Measurements from ENCODE around the gene CLEC16A.
"Not testable (repeated sequence)": the region's sequence is repeated elsewhere in the genome, so short reads cannot be mapped to it uniquely, and the experiment has no call there.

Gene CLEC16A

GRCh38 chr16:10938321-10938720 lies 6.0 kb upstream of the CLEC16A start:
- in situ Hi-C loops (cut with HindIII; ENCODE audit: low pct_unique_long_range_greater_than_20kb, low sequenced_read_pairs), result no loop called here

DNA sequence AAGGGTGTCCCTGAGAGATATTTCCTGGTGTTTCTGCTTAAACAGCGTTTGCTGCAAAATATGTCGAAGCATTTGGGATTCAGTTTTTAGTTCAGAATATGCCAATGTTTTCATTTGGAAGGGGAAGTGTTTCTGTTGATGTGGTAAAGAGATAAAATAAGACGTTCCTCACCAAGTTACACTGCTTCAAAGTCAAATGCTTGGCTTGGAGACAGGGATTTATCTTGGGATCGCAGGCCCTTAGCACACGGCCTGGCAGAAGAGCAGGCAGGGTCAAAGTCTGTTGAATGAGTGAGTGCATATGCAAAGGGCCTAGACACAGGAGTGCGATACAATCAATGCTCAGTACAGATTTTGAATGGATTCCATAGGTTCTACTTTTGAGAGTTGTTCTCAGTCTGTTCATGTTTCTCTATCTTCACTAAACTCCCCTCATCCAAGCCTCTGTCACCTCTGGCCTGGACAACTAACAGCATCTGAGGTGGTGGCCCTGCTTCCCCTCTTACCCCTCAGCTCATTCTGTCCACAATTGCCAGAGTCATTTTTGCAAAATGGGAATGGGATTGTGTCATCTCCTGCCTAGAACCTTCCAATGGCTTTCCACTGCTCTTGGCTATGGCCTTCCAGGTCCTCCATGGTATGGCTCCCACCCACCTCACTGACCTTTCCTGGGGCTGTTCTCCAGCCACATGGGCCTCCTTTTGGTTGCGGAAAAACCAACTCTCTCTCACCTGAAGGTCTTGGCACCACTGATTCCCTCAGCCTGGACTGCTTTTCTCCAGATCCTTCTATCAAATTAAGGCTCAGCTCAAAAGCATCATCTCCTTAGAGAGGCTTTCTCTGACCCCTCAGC lies 5.3 kb upstream of the CLEC16A start:
- in situ Hi-C loops (cut with HindIII; ENCODE audit: low pct_unique_long_range_greater_than_20kb, low sequenced_read_pairs), result no loop called here
- no peak for TF ChIP-seq JUND (IDR thresholded peaks at IDR 0.05; ENCODE audit: low read depth)
- DNase-seq (ENCODE audit: low read depth in 1 of 2, low spot score in 1 of 2), result no peak

More at GRCh38 chr16:10938321-10938720, 6.0 kb upstream of the CLEC16A start:
- no peak for TF ChIP-seq JUND (IDR thresholded peaks at IDR 0.05; ENCODE audit: low read depth)
- no peak for DNase-seq (ENCODE audit: low read depth in 1 of 2, low spot score in 1 of 2)

DNA sequence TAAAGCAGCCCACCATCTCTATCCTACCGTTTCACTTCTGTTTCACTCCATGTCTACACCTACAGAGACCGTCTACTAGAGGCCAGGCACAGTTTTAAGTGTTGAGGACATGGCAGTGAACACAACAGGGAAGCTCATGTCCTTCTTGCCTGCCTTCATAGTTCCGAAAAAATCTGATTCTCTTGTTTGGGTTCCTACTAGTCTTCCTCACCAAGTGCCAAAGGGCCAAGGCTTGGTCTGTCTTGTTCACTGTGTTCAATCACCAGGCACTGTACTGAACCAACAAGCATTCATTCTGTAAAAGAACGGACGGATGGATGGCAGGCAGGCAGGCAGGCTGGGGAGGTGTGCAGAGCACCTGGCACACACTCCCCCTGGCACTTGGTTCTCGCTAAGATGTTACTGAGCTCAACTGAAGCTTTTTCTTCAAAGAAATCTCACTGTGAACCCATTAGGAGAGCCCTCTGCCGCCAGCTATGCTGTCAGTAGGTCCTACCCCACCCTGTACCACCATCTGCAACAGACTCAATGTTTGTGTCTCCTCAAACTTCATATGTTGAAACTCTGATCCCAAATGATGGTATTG lies 4.6 kb upstream of the CLEC16A start:
- in situ Hi-C loops (cut with HindIII; ENCODE audit: low pct_unique_long_range_greater_than_20kb, low sequenced_read_pairs), result no loop called here
- DNase-seq (ENCODE audit: low read depth in 1 of 2, low spot score in 1 of 2), result no peak
- TF ChIP-seq JUND (IDR thresholded peaks at IDR 0.05; ENCODE audit: low read depth), result no peak

- TF ChIP-seq JUND (IDR thresholded peaks at IDR 0.05; ENCODE audit: low read depth), result no peak
Measured at GRCh38 chr16:10940501-10941079, 3.8 kb upstream of the CLEC16A start.

GRCh38 chr16:10941127-10941933 lies 3.0 kb upstream of the CLEC16A start:
- in situ Hi-C loops (cut with HindIII; ENCODE audit: low pct_unique_long_range_greater_than_20kb, low sequenced_read_pairs), result no loop called here
- DNase-seq (ENCODE audit: low read depth in 1 of 2, low spot score in 1 of 2), result no peak
- no peak for TF ChIP-seq JUND (IDR thresholded peaks at IDR 0.05; ENCODE audit: low read depth)

More at GRCh38 chr16:10940501-10941079, 3.8 kb upstream of the CLEC16A start:
- DNase-seq (ENCODE audit: low read depth in 1 of 2, low spot score in 1 of 2), result no peak
- in situ Hi-C loops (cut with HindIII; ENCODE audit: low pct_unique_long_range_greater_than_20kb, low sequenced_read_pairs), result no loop called here

GRCh38 chr16:10941935-10942351 lies 2.4 kb upstream of the CLEC16A start:
- in situ Hi-C loops (cut with HindIII; ENCODE audit: low pct_unique_long_range_greater_than_20kb, low sequenced_read_pairs); DNase-seq (ENCODE audit: low read depth in 1 of 2, low spot score in 1 of 2): not testable (repeated sequence)

DNA sequence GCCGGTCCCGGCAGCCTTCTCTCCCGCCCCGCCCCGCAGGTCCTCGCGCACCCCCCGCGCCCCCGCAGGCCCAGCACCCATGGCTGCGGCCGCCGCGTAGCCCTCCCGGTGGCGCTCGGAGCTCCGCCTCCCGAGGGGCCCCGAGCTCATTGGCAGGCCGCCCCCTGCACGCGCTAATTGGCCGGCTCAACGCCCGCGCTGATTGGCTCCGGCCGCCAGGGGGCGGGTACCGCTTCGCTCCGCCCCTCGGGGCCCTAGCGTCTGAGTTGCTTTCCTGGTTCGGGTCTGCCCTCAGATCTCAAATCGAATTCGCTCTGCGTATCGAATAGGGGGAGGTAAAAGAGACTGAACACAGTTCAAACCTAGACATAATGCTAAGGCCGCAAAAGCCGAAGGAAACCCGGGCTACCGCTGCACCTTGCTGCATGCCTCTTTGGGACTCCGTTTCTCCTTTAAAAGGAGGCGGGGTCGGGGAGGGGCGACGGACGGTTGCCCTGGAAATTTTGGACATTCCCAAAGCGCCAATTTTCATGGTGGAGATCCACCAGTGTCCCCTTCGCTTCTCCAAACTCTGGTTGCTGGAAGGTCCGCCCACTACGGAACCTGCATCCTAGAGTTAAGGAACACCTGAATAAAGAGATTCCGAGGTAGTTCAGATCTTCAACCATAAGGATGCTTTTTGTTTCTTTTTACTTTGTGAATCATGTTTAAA lies 1.9 kb upstream of the CLEC16A start, which contains the start of gene DEXI:
TSS of gene DEXI (minus strand) at position 117 of the 712 bp plus-strand sequence. CDS start 463 bp downstream, outside the sequence.
- no peak for TF ChIP-seq JUND (IDR thresholded peaks at IDR 0.05; ENCODE audit: low read depth)
- DNase-seq (ENCODE audit: low read depth in 1 of 2, low spot score in 1 of 2), result peak; percentile 93 to 98
- in situ Hi-C loops (cut with HindIII; ENCODE audit: low pct_unique_long_range_greater_than_20kb, low sequenced_read_pairs), result no loop called here

DNA sequence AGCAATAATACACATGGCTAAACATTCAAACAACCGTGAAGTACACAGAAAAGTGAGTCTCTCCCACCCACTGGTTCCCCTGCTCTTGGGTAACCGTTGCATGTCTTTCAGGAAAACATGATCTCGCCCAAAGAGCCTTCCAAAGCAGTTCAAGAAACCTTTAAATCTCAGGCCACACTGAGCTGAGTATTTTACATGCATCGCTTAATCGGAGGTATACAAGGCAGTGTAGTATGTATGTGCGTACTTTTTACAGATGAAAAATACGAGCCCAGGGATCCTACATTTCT lies 1.4 kb upstream of the CLEC16A start:
- TF ChIP-seq JUND (IDR thresholded peaks at IDR 0.05; ENCODE audit: low read depth), result no peak
- in situ Hi-C loops (cut with HindIII; ENCODE audit: low pct_unique_long_range_greater_than_20kb, low sequenced_read_pairs), result no loop called here
- no peak for DNase-seq (ENCODE audit: low read depth in 1 of 2, low spot score in 1 of 2)

GRCh38 chr16:10945065-10945787 lies 862 bp downstream of the CLEC16A start:
- in situ Hi-C loops (cut with HindIII; ENCODE audit: low pct_unique_long_range_greater_than_20kb, low sequenced_read_pairs), result no loop called here
- TF ChIP-seq JUND (IDR thresholded peaks at IDR 0.05; ENCODE audit: low read depth), result no peak
- no peak for DNase-seq (ENCODE audit: low read depth in 1 of 2, low spot score in 1 of 2)

DNA sequence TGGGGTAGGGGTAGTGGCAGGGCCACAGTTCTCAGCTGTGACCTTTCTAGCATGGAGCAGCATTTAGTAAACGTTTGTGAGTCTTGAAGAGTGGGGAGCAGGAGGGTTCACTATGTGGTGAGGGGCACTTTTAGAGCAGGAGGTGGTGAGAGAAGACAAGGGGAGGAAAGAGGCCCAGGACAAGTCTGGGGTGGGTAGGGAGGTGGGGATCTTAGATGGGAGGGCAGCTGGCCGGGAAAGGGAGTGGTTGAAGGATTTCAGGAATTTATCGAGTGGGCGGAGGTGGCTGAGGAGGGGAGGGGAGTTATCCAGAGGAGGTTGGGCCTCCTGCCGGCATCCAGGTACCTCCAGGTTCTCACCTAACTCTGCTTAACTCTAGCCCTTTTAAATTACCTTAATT lies 1.9 kb downstream of the CLEC16A start:
- no peak for TF ChIP-seq JUND (IDR thresholded peaks at IDR 0.05; ENCODE audit: low read depth)
- in situ Hi-C loops (cut with HindIII; ENCODE audit: low pct_unique_long_range_greater_than_20kb, low sequenced_read_pairs), result no loop called here

GRCh38 chr16:10947211-10947787 lies 2.9 kb downstream of the CLEC16A start:
- no peak for DNase-seq (ENCODE audit: low read depth in 1 of 2, low spot score in 1 of 2)
- no peak for TF ChIP-seq JUND (IDR thresholded peaks at IDR 0.05; ENCODE audit: low read depth)
- in situ Hi-C loops (cut with HindIII; ENCODE audit: low pct_unique_long_range_greater_than_20kb, low sequenced_read_pairs), result no loop called here

More for the DNA sequence above, 1.9 kb downstream of the CLEC16A start:
- no peak for DNase-seq (ENCODE audit: low read depth in 1 of 2, low spot score in 1 of 2)
